Caki2 (cell line): ENCODE measurements around the gene FGB. TPM values are rescaled to one million over a fixed set of nuclear protein-coding genes. Genes with fewer than 3 reads are reported as not detected.
A peak's percentile ranks its signal among the peaks of the same experiment; 100 is the strongest.
"Not testable (repeated sequence)": the region's sequence is repeated elsewhere in the genome, so short reads cannot be mapped to it uniquely, and the experiment has no call there.

Experiments
- DNase-seq: peaks from one replicate; pipeline ENCODE4 v3.0.0-alpha.2; 2015; ENCODE audit warnings: low read depth
- in situ Hi-C: cut with HindIII; loops from 2 replicates; pipeline ENCODE4 v1.10.0; 2016; ENCODE audit warnings: low sequenced_read_pairs, low pct_unique_long_range_greater_than_20kb, mixed read lengths
- total RNA-seq: library from RNA; depleted of rRNA; stranded (reverse); fragments of >200 nt; shearing (Covaris generic); gene quantifications from 2 replicates; pipeline ENCODE4 v1.2.3, GENCODE V29; 2014; ENCODE audit warnings: low replicate concordance

FGB gene
- total RNA-seq, 1 experiment from 2014 or later, result 0.37 TPM

- no peak for DNase-seq
- in situ Hi-C loops, result no loop called here
These were observed 26.7 kb downstream of the FGB start for GRCh38 chr4:154589296-154590197.

DNA sequence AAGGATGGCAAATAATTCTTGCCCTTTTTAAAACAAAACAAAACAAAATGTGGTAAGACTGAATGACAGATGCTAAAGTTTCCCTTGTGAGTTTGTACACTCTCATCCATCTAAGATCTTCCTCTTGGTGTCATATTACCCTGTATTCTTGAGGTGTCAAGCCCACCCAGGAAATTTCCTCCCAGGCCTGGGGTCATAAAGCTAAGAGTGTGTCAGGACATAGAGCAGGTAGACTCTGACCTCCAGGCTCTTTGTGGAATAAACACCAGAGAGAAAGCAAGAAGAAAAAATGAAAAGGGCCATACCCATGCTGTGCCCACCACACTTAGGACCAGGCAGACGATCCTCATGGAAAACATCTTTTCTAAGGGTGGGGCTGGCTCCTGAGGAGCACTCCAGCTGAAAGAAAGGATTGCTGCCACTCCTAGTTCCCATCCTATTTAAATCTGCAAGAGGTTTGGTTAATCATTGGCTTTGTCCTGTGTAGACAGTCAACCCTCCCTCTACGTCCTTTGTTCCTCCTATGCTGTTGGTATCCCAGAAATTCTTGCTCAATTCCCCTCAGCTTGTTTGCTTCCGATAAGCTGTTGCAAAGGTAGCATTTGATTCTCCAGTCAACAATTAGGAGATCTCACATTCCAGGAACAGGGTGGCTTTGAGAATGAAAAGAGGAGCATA is 27.7 kb downstream of the FGB start, which contains the start of gene FGA:
FGA (minus strand) TSS at position 414 of the 678 bp plus-strand sequence; CDS start at position 359, 55 bp downstream.
- in situ Hi-C loops, result no loop called here
- no peak for DNase-seq

DNA sequence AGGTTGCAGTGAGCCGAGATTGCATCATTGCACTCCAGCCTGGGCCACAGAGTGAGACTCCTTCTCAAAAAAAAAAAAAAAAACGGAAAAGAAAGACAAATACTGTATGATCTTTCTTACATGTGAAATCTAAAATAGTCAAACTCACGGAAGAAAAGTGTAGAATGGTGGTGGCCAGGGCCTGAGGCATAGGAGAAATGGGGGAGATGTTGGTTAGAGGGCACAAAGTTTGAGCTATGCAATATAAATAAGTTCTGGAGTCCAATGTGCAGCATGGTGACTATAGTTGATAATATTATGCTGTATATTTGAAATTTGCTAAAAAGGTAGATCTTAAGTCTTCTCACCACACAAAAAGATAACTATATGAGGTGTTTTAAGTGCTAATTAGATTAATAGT is 29.1 kb downstream of the FGB start:
- in situ Hi-C loops, result no loop called here
- no peak for DNase-seq

GRCh38 chr4:154593868-154594267 is 31.1 kb downstream of the FGB start:
- in situ Hi-C loops, result no loop called here
- no peak for DNase-seq

GRCh38 chr4:154594343-154594742 is 31.5 kb downstream of the FGB start:
- in situ Hi-C loops, DNase-seq: not testable (repeated sequence)

- in situ Hi-C loops, result no loop called here
These were observed 33.0 kb downstream of the FGB start for GRCh38 chr4:154595807-154596206.

GRCh38 chr4:154597281-154597680 is 34.5 kb downstream of the FGB start:
- in situ Hi-C loops, DNase-seq: not testable (repeated sequence)

More at GRCh38 chr4:154595807-154596206, 33.0 kb downstream of the FGB start:
- peak; percentile 52 for DNase-seq

DNA sequence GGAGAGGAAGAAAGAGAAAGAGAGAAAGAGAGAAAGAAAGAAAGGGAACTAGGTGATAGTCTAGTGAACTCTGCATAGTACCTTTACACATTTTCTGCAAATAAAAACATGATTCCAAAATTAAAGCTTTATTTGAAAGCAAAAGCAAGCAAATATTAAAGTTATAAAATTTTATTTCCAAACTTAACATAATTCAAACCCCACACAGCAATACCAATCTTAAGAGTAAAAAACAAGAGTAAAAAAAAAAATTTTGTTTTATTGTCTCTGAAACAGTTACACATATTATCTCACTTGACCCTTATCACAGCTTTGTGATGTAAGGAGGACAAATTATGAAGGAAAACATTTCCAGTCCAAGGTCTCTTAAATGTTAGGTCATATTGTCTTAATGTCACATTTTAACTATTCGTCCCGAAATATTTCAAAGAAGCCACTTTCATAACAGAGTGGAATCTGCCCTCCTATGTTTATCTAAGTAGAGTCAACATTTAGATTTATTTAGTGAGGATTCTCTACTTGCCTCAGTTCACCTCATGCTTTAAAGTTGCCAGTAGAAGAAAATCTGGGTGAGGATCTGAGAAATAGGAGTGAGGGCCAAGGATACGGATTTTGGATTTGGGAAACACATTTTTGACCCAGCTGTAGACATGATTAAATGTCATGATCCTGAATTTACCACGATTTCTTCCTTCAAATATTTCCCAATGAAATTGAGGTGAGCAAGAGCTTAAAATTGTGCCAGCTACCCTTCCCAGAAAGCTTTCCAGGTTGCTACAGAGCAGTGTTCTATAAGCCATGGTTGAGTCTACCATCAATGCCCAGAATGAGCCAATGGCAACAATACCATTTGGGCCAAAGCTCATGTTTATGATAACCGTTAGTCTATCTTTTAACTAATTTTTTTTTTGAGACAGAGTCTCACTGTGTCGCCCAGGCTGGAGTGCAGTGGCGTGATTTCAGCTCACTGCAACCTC is 35.3 kb downstream of the FGB start:
- in situ Hi-C loops, result no loop called here

GRCh38 chr4:154602404-154603020 is 39.7 kb downstream of the FGB start:
- in situ Hi-C loops, result no loop called here
- DNase-seq, result no peak

More for the DNA sequence above, 35.3 kb downstream of the FGB start:
- no peak for DNase-seq

GRCh38 chr4:154603033-154603943 is 40.5 kb downstream of the FGB start:
- in situ Hi-C loops, result no loop called here
- no peak for DNase-seq

DNA sequence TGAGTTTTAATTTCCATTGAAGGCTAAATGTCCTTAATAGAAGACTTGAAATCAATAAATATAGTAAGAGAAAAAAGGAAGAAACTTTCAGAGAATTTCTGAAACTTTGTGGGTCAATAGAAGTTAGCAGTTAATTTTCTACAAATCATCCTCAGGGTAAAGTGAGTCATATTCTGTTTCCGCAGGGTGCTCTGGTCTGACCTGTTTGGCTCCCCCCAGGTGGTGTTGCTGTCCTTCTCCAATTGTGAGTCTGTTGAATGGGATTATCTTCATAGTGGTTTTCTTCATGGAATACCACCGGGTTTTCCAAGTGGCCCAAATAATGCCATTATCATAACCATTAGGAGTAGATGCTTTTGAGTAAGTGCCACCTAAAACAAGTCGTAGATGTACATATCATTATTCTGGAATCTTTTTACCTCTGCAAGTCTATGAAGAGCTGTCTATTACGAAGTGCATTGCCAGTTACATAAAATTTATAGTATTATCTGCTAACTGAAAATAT is 41.9 kb downstream of the FGB start:
- in situ Hi-C loops, result no loop called here

GRCh38 chr4:154606728-154607723 is 44.2 kb downstream of the FGB start:
- no peak for DNase-seq
- in situ Hi-C loops, result no loop called here

More for the DNA sequence above, 41.9 kb downstream of the FGB start:
- DNase-seq, result no peak

DNA sequence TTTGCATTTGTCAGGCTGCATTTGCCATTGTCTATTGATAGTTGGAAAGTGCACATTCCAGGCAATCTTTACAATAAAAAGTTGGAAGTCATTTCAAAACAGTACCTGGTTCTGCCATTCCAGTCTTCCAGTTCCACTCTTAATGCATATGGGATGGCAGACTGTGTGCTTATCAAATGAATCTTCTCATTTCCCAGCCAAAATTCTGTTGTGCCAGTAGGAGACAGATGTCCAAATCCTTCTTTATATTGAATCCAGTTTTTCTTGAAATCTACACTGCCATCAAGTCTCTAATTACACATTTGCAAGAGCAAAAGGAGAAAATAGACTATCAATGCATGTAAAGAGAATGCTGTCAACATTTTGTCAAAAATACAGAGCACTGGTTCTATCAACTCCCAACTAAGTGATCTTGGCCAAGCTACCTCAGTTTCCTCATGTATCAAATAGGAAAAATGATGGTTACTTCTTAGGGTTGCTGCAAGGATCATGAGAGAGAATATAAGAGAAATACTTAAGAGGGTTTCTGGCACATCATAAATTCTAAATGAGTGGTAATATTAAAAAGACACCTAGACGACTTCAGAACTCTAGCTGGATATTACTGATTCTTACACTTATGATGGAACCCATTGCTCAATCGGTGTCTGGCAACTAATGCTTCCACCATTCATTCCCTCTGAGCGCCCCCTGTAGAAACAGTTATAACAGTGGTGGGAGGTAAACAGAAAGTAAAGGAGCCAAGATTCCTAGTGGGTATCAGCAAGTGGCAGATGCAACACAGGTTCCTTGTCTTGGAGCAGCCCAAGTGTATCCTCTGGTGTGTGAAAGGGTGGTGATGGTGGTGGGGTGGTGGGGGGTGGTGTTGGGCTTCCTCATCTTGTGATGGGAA is 45.8 kb downstream of the FGB start:
- in situ Hi-C loops, result no loop called here
- DNase-seq, result no peak

- DNase-seq, result no peak
- in situ Hi-C loops, result no loop called here
These were observed 46.7 kb downstream of the FGB start for GRCh38 chr4:154609532-154609931.

DNA sequence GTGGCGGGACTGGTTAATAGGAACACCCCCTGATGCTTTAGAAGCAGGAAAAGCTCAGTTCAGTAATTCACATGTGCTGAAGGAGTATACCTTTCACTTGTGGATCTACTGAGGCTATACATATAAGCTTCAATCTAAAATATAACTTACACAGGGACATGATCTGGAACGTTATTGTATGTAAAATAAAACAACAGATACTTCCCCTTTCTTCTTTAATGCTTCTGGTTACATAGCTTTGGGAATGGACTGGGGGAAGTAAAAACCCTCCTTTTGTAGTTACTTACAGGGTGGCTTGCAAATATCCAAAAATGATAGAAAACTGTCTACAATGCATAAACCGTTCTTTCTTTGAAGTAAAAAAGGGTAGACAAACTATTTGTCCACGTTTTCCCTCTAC is 47.8 kb downstream of the FGB start:
- in situ Hi-C loops, result no loop called here
- no peak for DNase-seq
